Skeletal muscle satellite cell (primary cell): Measurements from ENCODE around the gene POR.
A peak's percentile ranks its signal among the peaks of the same experiment; 100 is the strongest.

Experiments
- small RNA-seq: library from RNA; depleted of rRNA; stranded (forward); fragments of <200 nt; gene quantifications from one replicate; pipeline ENCODE3, GENCODE V24; 2012

The POR gene

Small RNAs within 50 kb of the gene (small RNA-seq; reads per million reads assigned to genes)
- 27.7 reads per million, percentile 95 among the genes with 10 or more reads in this experiment for gene SNORA14A
